PFSK-1 (cell line): Measurements from ENCODE around the gene ADNP2.

Experiments used
- FOXP2 ChIP-seq: optimal IDR thresholded peaks from 2 replicates; pipeline ENCODE3; 2011; ENCODE audit warnings: borderline replicate concordance, control low read depth, inconsistent platforms; ENCODE audit not compliant: insufficient read depth; ENCODE audit errors: extremely low read length, extremely low read depth
- POLR2AphosphoS5 ChIP-seq: IDR thresholded peaks from 2 replicates; pipeline ENCODE4 v1.6.1; 2012; ENCODE audit warnings: low read depth, mild to moderate bottlenecking, control low read depth, low read length, moderate library complexity
- REST ChIP-seq, 2 experiments: IDR thresholded peaks; 2 replicates each; pipeline versions ENCODE4 v1.6.1 to v1.8.0; 2011 to 2012; ENCODE audit warnings: low read depth in 2 of 2, low read length in 2 of 2, control low read depth in 1 of 2, inconsistent platforms in 1 of 2, mild to moderate bottlenecking in 1 of 2, moderate library complexity in 1 of 2; ENCODE audit not compliant: insufficient read depth in 1 of 2
- SIN3A ChIP-seq: IDR thresholded peaks from 2 replicates; pipeline ENCODE4 v1.6.1; 2012; ENCODE audit warnings: mild to moderate bottlenecking, low read length, moderate library complexity, borderline replicate concordance; ENCODE audit not compliant: insufficient read depth

DNA sequence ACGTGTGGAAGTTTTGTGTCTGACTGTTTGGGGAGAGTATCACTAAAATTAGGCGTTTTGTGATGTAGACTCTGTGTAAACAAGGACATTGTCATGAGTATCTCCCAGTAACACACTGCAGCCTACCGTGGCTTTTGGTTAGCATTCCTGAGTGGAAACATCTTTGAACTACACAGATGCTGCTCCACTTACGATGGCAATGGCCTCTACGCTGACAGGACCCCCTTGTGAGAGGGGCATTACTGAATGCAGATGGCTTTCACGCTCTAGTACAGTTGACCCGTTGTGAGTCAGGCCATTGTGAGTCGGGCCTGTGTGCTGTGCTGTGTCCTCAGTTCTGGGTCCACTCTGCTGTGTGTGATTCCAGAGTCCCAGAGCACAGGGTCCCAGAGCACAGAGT is 34.4 kb upstream of the ADNP2 start:
- TF ChIP-seq POLR2AphosphoS5 (no peak), SIN3A (no peak), REST (IDR thresholded peaks at IDR 0.05; ENCODE audit: insufficient read depth in 1 of 2, low read depth in 2 of 2, low read length in 2 of 2) (no peak), FOXP2 (no peak)
